Right lobe of liver (tissue), 4 donors: ENCODE results near the gene DNAJC9.

Experiments
- CTCF ChIP-seq, 4 donors: fragments of 200-600 bp in 3 of 4; fragments of 450-650 bp in 1 of 4; IDR thresholded peaks; one replicate each; pipeline versions ENCODE4 v1.5.1 to v1.8.0; 2016 to 2022; ENCODE audit warnings: antibody characterized with exemption in 4 of 4, mild to moderate bottlenecking in 2 of 4
- POLR2A ChIP-seq: fragments of 450-650 bp; IDR thresholded peaks from one replicate; pipeline ENCODE4 v1.6.1; 2017; ENCODE audit warnings: antibody characterized with exemption, mild to moderate bottlenecking
- donor health status: DM: no; HTN: no; CAD: no.
- donor health status: DM: no; HTN: no; CAD: no.
- donor health status: DM: no; HTN: yes; CAD: no.

- TF ChIP-seq CTCF (IDR thresholded peaks at IDR 0.05) (no peak), POLR2A (no peak)
These were observed 29.4 kb downstream of the DNAJC9 start for GRCh38 chr10:73217628-73218027.
